NCI-H1694 treated with DMSO at 0.1 percent for 48 hours (cell line): Measurements from ENCODE around the gene KRTAP10-2.
"Not testable (repeated sequence)": the region's sequence is repeated elsewhere in the genome, so short reads cannot be mapped to it uniquely, and the experiment has no call there.

ENCODE experiments used
- DNase-seq: peaks from one replicate; lab custom pipeline; 2025; lab: John Stamatoyannopoulos, UW

Gene KRTAP10-2

DNA sequence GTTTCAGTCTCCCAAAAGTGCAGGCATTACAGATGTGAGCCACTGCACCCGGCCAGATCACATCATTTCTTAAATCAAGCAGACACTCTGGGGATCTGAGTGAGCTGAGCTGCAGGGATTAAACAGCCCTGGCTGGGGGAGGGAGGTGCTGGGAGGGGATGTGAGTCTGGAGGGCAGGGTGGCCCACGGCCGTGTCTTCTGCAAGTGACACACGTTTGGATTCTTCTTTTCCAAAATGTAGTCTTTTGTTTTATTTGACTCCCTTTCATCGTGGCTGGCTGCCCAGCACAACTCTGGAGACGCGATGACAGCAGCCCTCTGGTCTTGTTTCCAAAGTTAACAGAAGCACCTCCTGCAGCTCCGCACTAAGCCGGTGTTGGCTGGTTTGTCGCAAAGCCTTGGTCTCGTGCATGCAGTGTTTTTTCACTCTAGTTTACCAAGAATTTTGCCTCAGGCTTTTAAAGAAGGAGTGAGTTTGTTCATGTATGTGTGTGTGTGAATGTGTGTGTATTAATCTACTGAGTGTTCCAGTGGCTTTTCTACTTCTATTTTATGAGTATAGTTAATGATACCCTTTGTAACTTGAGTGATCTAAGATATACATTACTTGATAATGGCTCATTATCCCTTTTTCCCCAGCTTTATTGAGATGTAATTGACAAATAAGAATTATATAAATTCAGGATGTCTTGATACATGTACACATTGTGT lies 31.9 kb upstream of the KRTAP10-2 start:
- DNase-seq = no peak

DNA sequence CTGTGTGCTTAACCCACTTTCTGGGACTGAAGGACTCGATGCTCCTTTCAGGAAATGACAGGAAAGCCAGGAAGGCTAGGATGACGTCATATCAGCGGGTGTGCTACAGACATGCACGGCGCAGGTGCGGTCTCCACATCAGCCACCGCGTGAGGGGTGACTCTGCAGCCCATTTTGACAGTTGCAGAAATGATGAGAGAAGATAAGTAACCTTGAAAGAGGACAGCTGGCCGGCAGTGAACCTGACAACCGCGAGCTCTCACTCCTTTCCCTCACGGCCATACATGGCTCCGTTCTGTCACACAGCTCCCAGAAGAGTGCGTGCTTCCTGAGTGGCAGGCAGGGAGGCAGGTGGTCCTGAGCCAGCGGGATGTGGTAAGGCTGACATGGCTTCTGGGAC lies 30.8 kb upstream of the KRTAP10-2 start:
- DNase-seq = no peak

DNA sequence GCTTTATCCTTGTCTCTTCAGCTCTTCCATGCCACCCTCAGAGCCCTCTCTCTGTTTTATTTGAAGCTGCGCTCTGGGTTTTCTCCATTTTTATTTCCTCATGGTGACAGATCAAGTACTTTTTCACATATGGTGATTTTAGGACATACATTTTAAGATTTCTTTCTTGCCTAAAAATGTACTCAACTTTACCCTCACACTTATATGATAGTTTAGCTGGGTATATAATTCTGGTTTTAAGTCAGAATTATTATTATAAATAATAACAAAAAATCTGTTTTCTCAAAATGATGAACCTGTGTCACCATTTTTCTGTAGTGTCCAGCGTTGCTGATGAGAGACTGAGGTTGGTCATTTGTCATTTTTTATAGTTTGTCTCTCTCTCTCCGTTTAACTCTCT lies 29.9 kb upstream of the KRTAP10-2 start:
- no peak for DNase-seq

DNA sequence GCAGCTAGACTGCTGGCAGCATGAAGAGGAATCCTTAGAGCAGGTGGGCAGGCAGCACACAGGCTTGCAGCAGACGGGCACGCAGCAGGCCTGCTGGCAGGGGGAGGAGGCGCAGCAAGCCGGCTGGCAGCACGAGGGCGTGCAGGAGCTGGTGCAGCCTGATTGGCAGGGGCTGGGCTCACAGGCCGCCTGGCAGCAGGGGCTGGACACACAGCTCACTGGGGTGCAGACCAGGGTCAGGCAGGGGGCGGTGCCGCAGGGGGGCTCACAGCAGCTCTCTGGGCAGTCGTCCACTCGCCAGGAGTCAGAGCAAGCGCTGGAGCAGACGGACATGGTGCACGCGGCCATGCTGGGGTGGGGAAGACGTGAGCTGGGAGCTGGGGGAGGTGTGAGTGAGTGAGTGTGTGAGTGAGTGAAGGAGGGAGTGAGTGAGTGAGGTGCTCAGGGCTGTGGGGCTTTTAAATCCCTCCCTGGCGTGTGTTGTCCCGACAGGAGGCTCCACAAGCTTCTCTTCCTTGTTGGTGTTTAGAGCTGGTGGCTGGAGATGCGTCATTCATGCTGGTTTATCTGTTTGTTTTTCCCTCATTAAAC lies 29.0 kb upstream of the KRTAP10-2 start, which contains the start of gene KRTAP10-5:
Gene KRTAP10-5, minus strand, starts transcription at position 374 of the 591 bp plus-strand sequence. Its CDS starts 26 bp downstream, at position 348.
- not testable (repeated sequence) for DNase-seq

DNA sequence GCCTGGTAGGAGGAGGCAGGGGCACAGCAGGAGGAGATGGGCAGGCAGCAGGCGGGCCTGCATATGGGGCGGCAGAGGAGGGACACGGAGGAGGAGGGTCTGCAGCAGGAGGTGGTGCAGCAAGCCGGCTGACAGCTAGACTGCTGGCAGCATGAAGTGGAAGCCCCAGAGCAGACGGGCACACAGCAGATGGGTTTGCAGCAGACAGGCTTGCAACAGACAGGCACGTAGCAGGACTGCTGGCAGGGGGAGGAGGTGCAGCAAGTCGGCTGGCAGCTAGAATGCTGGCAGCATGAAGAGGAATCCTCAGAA lies 28.5 kb upstream of the KRTAP10-2 start:
- DNase-seq = peak; percentile 85

DNA sequence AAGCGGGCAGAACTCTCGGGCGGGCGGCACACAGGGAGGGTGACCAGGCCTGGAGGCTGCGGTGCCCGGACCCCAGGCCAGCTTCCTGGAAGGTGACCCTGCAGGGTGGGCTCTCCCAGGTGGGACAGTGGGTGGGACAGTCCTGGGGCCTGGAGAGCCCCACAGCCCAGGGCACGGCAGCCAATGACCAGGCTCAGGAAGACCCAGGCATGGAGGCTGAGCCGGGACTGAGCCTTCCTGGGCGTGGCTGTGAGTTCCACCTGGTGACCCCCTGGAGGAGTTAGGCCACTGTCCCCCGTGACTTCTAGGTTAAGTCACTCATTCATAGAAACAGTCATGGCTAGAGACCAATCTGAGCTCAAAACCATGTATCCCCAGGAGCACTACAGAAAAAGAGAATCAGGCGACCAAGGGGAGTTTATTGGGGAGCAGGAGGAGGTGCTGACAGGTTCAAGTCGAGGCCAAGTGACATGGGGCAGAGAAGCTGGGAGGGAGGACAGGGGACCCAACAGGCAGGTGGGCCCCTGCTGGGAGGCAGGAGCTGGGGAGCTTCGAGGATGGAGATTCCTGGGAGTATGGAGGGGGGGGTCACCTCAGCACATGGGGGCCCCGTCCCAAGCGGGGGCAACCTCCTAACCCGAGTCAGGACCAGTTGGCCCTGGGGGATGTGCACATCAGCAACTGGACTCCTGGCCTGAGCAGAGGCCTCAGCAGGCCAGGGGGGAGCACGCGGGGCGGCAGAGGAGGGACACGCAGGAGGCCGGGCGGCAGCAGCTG lies 27.9 kb upstream of the KRTAP10-2 start:
- no peak for DNase-seq

DNA sequence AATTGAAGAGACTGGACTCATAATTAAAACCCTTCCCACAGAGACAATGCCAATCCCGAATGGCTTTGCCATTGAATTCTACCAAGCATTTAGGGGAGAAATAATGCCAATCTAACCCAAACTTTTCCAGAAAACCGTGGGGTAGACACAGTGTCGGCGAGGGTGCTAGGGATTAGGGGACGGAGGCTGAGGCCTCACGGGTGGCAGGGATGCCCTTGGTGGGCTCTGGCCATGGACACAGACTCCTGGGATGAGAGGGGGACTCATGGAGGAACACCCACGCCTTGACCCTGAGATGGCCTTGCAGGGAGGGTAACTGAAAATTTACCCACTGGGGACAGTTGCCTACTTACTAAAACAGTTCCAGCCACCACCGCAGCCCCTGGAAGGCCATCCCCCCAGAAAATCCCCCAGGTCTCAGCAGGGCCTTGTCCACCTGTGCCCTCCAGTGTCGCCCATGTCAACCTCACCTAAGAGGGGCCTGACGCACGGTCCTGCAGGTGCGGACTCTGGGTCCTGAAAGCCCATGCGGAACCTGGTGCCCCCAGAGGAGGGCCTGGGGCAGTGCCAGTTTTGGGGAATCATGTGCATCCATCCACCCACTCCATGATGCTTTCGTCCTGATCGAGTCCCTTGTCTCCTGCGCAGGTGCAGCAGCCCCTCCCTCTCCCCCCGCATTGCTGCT lies 27.2 kb upstream of the KRTAP10-2 start:
- DNase-seq = no peak

DNA sequence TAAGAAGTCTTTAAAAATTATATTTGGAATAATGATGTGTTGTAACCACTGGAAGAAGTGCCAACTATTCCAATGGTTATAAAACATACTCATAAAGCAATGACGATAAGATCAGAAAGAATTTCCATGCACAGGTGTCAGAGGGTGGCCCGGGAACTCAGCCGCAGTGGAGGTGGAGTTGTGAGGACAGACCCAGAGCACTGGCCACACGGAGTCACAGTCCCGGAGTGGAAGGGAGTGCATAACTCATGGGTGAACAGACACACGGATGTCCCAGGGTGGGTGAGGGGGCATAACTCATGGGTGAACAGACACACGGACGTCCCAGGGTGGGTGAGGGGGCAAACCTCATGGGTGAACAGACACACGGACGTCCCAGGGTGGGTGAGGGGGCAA lies 24.7 kb upstream of the KRTAP10-2 start:
- DNase-seq = no peak

DNA sequence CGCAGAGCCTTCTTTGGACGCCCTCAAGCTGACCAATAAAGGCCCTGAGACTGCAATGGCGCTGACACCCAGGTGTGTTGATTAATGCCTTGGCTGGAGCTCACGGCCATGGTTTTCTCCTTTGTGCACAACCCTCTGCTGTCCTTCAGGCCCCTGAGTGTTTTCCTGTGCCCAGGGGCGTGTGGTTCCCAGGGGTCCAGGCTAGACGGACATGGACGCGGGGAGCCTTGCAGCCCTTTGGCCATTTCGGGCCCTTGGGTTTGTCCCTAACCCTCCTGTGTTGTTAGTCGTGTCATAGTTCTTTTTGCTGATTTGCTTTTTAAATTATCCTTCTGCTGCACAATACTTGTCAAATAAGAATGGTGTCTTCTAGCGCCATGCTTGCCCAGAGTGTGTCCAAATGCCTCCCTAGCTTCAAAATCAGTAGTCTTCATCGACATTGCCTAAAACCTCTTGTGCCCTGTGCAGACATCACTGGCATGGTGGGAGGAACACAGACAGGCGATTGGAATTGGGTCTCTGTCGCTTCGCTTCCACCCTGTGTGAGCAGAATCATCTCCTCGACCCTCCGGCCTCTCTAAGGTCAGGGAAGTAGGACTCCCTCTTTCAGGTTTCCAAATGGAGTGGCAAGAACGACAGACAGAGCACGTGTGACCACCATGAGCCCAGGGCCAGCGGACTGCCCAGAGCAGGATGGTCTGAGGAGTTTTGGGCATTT lies 24.2 kb upstream of the KRTAP10-2 start:
- no peak for DNase-seq

DNA sequence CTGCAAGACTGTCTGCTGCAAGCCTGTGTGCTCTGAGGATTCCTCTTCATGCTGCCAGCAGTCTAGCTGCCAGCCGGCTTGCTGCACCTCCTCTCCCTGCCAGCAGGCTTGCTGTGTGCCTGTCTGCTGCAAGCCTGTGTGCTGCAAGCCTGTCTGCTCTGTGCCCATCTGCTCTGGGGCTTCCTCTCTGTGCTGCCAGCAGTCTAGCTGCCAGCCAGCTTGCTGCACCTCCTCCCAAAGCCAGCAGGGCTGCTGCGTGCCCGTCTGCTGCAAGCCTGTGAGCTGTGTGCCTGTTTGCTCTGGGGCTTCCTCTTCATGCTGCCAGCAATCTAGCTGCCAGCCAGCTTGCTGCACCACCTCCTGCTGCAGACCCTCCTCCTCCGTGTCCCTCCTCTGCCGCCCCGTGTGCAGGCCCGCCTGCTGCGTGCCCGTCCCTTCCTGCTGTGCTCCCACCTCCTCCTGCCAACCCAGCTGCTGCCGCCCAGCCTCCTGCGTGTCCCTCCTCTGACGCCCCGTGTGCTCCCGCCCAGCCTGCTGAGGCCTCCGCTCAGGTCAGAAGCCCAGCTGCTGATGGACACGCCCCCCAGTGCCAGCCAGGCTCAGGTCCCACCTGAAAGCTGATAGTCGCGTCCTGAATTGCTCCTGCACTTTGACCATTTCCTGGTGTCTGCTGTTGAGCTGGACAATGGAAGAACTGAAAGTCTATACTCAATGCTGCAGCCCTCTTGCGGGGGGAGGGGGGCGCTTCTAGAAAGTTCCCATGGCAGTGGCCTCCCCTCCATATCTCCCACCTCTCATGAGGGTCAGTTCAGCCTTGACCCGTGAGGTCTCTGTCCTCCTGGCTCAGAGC lies 23.4 kb upstream of the KRTAP10-2 start:
- no peak for DNase-seq

DNA sequence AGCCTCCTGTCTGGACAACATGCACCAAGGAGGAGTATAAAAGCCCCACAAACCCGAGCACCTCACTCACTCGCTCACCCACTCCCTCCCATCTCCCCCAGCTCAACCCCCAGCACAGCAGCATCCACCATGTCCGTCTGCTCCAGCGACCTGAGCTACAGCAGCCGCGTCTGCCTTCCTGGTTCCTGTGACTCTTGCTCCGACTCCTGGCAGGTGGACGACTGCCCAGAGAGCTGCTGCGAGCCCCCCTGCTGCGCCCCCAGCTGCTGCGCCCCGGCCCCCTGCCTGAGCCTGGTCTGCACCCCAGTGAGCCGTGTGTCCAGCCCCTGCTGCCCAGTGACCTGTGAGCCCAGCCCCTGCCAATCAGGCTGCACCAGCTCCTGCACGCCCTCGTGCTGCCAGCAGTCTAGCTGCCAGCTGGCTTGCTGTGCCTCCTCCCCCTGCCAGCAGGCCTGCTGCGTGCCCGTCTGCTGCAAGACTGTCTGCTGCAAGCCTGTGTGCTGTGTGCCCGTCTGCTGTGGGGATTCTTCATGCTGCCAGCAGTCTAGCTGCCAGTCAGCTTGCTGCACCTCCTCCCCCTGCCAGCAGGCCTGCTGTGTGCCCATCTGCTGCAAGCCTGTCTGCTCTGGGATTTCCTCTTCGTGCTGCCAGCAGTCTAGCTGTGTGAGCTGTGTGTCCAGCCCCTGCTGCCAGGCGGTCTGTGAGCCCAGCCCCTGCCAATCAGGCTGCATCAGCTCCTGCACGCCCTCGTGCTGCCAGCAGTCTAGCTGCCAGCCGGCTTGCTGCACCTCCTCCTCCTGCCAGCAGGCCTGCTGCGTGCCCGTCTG lies 22.5 kb upstream of the KRTAP10-2 start, which contains the start of gene KRTAP10-4:
Gene KRTAP10-4, plus strand, starts transcription at position 100 of the 827 bp plus-strand sequence. Its CDS starts 30 bp downstream, at position 130.
- DNase-seq = not testable (repeated sequence)

DNA sequence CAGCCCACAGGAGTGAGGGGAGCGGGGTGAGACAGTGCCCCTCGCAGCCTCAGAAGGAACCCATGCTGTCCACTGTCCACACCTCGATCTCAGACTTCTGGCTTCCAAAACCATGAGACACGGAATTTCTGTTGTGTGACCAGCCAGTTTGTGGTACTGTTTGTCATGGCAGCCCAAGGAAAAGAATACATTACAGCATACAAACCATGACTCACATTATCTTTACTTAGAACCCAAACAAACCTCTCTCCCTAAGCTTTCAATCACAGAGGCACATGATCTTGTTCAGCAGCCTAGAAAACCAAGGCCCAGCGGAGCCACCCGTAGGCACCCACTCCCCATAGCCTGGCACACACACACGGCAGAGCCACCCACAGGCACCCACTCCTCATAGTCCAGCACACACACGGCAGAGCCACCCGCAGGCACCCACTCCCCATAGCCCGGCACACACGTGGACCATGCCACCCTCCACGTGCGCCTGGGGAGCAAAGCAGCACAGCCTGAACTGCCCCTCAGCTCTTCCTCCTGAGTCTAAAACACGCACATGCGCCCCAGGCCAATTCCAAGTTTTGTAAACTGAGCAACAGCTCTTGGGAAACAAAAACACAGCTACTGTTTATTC lies 21.8 kb upstream of the KRTAP10-2 start:
- DNase-seq = no peak

DNA sequence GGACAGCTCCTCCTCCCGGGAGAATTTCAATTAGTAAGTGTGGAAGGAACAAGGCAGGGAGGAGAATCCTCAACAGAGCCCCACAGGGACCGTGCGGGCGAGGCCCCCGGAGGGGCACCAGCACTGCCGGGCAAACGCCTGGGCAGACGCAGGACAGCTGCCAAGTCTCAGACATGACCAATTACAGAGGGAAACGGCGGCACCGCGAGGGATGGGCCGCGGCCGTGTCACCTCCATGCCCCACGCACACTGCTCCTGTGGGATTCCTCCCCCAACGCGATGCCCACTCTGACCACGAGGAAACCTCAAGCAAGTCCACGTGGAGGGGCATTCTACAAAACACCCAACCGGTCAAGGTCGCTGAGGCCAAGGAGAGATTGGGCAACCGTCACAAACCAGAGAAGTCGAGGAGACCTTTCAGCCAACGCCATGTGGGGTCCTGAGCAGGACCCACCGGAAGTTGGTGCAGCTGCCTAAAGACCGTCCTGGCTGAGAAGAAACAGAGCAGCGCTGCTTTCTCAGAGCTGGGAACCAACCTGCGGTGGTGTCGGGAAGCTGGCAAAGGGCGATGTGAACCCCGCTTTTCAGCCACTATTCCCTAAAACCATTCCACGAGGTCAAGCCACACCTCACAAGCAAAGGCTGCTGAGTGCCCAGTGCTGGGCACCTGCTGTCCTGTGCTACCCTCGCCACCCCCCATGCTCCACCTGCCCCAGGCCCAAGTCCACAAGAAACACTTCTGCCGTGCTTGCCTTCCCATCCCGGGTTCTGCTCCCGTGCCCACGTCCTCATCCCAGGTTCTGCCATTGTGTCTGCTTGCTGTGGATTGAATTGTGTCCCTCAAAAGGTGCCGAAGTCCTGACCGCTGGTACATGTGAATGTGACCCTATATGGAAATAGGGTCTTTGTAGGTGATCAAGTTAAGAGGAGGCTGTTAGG lies 20.8 kb upstream of the KRTAP10-2 start:
- no peak for DNase-seq

DNA sequence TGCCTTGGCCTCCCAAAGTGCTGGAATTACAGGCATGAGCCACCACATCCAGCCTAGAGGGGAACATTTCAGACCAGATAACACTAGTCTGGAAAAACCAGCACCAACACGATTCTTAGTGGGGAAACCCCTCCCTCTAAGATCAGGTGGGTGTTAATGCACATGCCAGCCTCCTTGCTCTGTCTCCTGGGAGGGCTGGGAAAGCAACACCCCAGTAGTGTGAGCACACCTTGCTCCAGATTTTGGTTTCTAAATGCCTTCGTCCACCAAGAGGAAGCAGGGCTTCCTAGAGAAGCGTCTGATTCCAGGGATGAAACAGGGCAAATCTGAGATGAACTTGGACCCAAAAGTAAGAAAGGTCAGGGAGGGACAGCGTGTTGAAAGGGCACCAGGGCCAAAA lies 20.0 kb upstream of the KRTAP10-2 start:
- DNase-seq = no peak

DNA sequence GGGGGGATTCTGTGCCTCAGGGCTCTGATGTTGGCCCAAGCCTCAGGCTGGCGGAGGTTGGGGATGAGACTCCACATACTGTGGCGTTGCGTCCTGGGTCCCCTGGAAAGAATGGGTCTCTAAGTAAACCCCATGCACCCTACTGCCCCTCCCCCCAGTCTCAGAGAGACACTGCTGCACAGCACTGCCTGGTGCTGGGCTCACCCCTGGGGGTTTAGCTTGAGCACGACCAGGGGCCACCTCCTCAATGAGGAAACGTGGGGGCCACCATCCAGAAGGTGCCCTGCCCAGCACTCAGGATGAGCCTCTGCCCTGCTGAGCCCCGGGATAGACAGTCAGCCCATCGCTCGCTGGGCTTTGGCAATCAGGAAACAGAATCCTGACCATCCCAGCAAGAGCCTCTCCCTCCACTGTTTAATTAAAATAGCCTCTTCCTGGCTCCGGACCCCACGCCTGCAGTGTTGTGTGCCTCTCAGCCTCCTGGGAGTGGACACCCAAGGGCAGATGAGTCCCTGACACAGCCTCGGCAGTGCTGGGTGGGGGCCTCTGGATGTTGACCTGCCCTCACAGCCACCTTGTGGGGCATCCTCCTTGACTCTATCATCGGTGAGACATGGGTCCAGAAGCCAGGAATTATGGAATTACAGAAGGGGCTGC lies 18.7 kb upstream of the KRTAP10-2 start:
- DNase-seq = no peak

DNA sequence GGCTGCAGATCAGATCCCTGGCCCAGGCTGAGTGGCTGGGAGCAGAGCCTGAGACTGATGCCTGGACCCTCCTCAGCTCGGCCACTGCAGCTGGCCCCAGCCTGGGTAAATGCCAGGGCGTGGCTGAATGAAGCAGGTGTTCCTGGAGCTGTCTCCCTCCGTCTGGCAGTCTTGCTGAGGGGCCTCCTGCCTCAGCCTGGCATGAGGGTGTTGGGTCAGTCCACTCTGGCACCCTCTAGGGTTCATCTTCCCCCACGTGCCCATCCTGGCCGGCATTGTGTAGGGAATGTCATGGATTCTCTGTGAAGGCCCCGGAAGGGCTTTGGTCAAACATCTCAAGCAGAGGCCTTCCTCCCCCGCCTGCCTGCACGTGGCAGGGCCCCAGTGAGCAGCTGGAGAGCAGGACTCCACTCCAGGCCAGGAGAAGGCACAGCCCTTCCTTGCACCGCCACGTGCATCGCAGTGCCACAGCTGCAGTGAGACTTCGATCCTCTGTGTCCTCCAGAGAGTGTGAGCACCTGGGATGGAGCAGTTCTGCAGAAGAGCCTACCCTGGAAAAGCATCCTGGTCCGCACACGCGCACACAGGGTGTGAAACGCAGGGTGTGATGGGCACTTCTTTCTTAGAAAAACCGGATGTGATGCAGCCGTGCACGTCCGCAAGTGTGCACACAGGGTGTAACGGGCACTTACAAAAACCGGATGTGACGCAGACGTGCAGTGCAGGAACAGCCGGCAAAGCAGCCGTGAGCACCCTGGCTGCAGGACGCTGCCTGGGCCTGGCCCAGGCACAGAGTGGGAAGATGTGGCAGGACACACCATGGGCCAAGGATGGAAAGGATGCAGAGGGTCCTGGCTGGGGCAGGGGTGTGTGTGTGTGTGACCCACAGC lies 17.6 kb upstream of the KRTAP10-2 start:
- no peak for DNase-seq

DNA sequence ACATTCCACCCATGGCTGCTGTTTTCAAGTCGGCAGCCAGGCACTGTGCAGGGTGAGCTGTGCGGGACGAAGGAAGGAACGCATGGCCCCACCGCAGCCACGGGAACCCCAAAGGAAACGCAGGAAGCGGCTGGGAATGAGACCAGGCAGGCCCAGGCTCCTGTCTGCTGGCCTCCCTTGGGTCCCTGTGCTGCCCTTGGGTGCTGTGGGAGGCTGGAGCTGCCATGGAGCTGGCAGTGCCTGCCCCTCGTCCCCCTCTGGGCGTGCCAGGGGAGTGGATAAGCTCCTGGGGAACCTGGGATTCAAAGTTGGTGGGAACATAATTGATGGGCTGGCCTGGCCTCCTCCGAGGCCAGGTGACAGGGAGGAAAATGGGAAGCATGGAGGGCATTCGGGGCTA lies 17.0 kb upstream of the KRTAP10-2 start:
- no peak for DNase-seq
